Stimulated activated CD8-positive, alpha-beta memory T cell treated with anti-CD3 and anti-CD28 coated beads, Interleukin-2, amount 100 ng/mL, for 48 hours (primary cell): ENCODE data around the gene BNC2.

Source experiments
- DNase-seq, 2 donors: peaks; one replicate each; pipeline ENCODE4 v3.0.0-alpha.2; 2020; ENCODE audit warnings: low read depth in 2 of 2

The BNC2 gene

DNA sequence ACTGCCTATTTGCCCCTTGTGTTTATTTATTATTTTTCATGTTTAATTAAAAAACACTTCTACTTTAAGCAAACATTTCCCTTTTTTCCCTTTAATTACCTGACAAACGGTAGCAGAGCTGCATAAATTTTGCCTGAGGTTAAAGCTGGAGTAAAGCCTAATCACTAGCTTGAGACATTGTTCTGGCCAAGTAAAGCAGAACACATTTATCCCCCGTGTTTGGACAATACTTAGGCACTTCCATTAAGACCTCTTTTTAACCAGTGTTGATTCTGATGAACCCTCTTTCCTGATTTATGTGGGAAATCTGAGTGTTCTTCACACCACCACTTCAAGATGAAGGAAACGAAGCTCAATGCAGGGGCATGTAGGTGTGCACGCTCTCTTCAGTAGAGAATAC lies 54.5 kb downstream of the BNC2 start:
- DNase-seq: no peak

DNA sequence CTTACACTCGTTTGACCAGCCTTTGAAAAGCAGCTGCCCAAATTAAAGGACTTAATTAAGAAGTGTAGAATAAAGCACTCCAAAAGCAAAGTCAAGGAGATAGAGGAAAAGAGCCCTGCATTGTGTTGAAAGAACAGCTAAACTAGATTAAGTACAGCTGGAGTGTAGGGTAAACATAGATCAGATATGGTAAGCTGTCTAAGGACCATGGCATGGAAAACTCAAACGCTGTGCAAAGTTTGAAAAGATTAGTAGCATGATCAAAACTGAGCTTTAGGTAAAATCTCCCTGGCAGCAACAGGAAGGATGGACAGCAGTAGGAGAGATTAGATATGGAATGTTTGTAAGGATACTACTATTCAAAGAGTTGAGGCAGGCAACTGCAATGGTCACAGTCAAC lies 55.4 kb downstream of the BNC2 start:
- DNase-seq: no peak

DNA sequence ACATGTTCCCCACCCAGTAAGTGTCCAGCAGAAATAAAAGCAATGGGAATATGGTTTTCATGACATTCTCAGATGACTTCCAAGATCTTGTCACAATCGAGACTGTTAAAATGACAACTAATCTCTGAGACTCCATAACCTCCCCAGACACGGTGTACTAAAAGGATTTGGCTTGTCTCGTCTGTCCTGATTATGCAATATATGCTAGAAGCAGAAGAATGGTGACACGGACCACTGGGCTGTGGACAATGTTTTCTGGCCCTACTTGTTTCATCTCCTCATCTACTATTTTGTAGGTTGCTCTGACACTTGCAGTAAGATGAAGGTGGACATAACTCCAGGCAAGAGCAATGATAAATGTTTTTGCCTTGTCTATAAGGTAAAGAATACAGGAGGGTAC lies 56.6 kb downstream of the BNC2 start:
- DNase-seq: no peak

DNA sequence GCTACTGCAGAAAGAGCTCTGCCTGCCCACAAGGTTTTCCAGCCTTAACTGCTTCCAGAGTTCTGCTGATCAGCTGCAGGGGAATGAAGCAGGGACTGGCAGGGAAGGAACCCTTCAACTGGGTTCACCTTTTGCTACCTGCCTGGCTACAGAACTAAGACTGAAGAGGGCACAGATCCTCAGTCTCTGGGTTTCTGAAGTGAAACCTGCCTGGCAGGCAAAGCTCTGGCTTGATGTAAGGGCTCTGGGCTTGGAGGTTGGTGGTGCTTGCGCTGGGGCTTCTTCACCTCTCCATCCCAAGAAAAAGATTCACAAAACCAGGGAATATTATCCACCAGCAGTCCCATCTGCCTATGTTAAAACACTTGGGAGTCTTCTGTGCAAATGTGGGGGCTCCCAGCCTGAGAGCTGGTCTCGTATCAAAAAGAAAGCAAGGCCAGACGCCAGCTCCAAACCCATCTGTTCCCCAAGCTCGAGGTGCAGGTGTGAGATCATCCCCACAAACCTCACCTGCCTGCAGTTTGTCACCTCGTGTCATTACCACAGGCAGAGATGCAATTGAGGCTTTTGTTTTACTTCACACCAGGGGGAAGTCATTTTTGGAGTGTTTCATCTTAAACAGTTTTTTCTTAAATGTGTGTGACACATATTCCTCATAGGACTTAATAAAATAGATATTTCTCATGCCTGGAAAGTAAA lies 58.3 kb downstream of the BNC2 start:
- DNase-seq: no peak

DNA sequence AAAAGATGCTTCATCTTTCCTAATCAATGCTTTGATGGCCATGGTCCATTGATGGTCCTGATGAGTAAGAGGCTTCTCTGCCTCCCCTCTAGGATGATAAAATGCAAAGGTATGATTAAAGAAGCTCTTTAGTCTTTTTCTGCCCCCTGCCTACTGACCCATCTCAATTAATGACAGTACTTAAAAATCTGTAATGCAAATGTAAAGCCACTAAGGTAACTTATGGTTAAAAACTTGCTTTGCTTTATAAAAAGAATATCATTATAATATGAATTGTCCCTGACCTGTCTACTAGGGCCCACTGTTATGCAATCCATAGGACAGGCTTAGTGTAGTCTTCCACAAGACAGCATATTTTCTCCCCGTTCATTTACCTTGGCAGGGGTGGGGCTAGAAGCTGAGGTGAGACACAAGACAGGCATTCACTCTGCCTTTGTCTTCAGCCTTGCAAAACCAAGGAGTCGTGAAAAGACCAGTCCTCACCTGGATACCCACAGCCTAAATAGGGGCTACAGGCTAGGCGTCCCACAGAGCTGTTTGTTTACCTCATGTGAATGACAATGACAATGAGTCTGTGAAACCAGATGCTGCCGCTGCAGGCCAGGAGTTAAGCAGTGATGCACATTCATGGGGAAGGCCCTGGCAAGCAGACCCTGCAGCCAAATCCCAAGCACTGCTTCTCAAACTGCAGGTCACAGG lies 60.4 kb downstream of the BNC2 start:
- DNase-seq: no peak

DNA sequence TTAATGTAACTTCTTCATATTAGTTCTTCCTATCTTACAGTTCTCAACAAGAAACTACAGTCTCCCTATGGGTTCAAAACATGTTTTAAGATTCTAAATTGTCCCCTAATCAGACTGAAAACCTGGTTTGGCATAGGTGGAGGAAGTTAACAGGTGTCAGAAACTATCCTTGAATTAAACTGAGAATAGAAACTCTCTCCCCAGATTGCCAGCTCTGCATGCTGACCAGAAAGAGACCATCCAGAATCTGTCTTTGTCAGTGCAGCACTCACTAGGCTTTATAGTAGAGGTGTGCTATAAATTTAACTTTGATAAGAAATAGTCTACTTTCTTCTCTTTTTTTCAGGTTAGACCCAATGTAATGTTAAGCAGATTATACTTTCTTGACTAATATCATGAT lies 63.8 kb downstream of the BNC2 start:
- DNase-seq: no peak

DNA sequence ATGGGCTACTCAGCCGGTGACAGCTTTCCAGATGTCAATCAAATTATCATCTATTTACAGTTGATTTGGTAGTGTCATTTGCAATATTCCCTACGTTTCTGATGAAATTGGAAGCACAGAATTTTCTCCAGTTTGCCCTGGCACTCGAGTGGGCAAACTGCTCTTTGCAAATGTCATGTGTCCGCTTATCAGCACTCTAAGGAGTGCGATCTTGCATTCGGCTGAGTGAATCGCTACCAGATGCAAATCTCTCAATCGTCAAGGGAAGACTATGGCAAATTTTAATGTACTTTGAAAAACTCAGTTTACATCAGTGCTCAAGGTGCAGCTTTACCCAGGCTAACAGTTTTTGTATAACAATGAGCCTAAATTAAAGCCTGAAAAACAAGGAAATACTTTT lies 66.8 kb downstream of the BNC2 start:
- DNase-seq: no peak

DNA sequence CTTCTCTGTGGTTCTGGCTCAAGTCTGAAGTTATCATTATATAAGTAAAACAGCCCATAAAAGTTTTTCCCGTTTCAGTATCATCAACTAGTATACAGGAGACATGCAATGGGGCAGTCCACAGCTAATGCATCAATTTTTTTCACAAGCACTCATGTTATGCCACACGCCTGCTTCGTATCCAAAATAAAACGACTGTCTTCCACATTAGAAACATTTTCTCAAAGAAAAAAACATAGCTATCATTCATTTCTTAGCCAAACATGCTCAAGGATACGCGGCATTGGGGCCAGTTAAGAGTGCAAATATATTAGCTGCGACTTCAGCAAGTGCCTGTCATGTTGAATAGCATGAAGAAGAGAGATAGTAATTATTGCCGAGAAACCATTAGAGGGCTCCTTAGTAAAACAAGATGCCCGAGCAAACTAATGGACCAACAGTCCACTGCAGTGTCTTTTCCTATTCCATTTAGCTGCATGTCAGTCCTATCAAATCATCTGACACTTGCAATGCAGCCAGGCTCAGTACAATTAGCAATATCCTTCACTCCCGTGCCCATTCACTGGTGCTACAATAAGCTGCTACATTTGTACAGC lies 68.5 kb downstream of the BNC2 start:
- DNase-seq: no peak

DNA sequence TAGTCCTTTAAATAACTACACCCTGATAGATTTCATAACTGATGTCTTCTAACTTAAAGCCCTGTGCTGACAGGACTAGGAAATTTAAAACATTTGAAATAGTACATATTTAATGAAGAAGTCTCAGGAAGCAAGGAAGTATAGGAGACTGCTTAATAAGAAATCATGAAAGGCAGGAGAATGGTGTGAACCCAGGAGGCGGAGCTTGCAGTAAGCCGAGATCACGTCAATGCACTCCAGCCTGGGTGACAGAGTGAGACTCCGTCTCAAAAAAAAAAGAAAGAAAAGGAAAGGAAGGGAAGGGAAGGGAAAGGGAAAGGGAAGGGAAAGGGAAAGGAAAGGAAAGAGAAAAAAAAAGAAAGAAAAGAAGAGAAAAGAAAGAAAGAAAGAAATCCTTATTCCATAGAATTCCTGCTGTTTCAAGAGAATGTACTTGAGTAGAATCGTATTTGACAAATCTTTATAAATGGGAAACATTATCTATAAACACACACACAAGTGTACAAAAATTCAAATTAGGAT lies 74.1 kb downstream of the BNC2 start:
- DNase-seq: no peak

DNA sequence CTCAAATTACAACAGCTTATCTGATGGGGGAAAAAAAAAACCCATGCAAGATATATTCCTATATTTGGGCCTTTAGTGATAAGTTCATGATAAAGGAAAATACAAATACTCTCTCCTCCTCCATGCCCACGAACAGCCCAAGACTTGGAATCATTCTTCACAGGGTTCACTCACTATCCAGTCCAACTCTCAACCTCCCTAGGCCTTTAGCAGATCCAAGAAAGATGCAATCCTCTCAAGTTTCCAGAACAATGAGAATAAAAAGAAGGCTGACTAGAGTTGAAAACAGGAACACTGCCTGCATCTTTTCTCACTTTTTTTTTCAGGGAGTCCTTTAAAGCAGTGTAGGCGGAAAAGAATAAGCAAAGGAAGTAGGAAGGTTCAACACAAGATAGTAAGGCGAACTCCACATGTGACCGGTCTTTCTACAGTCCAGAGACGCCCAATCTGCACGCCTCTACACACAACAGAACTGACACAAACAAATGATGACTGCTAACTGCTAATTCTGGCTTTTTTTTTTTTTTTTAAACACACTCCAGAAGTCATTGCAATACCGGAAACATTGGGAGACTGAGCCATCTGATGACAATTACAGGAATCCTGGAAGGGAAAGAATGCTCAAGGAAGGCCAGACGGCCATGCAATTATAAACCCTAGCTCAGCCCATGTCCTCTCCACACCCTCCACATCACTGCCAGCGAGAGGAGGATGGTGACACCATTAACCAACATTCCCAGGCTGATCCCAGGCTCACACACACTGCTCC lies 75.4 kb downstream of the BNC2 start:
- DNase-seq: no peak

DNA sequence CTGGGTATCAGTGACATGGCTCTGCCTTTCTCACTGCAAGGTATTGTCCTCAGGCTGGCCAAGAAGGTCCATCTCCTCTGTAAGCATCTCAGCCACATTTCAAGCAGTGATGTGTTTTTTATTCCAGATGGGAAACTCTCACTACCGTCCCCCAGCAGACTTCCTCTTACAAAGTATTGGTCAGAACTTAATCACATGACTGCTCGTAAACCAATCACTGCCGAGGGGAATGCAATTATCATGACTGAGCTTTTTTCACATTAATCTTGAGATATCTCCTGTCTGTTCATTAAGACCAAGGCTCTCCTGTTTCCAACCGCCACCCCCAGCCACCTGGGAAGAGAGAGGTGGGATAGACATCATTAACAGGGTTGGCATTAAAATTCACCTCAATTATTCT lies 76.4 kb downstream of the BNC2 start:
- DNase-seq: no peak

DNA sequence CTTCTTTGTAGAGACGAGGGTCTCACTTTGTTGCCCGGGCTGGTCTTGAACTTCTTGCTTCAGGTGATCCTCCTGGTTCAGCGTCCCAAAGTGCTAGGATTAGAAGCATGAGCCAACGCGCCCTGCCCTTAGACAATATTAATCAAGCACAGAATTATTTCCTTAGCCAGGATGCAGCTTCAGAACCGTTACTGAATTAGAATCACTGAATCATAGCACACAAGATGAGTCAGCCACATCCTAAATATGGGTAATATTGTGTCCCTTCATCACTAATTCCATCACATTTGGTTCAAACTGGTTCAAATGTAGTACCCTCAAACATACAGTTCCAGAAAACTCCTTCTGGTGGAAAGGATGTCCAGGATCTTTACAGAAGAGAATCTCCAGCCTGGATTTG lies 82.7 kb downstream of the BNC2 start:
- DNase-seq: no peak

DNA sequence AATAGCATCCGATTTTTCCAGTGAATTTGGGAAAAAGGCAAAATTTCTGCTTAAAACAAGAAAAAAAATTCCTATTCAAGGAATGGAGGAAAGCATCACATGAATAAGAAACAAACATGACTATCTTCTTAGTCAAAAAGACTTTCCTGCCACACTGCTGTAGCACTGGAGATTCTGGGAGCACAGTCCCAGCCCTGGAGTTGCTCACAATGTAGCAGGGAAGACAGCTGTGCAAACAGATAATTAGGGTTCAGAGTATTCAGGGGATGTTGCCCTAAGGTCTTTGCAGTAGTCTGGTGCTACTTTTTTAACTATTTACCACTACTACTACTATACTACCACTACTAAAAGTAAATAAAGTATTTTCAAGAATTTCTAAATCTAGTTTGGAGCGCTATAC lies 86.5 kb downstream of the BNC2 start:
- no peak for DNase-seq

DNA sequence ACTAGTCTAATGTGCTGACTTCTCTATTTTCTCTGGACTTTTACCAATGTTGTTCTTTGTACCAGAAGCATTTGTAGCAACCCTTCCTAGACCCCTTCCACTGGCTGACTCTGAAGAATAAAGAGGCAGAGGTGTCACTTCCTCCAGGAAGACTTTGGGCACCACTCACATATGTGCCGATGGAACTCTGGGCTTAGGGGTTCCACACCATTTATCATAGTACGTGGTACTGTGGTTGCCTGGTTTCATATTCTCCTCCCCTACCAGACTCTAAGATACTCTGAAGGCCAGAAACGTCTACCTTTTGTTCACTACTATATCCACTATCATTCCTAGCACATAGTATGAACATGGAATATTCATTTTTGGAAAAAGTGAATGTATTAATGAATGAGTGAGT lies 88.0 kb downstream of the BNC2 start:
- DNase-seq: no peak

DNA sequence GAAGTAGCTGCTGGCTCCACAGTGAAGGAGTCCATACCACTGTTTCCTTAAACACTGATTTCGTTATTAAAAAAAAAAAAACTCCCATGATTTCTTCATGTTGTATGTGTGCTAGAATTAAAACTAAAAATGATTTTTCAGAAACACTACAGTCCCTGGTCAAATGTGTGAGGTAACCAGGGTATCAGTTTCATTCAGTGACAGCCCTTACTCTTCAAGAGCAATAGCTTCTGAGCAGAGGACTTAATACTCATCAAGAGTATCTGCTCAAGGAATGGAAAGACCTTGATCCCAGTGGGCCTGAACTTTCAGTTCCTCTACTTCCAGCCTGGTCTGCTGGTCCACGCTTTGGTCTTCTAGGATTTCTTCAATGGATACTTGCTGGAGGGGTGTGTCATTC lies 95.1 kb downstream of the BNC2 start:
- no peak for DNase-seq

DNA sequence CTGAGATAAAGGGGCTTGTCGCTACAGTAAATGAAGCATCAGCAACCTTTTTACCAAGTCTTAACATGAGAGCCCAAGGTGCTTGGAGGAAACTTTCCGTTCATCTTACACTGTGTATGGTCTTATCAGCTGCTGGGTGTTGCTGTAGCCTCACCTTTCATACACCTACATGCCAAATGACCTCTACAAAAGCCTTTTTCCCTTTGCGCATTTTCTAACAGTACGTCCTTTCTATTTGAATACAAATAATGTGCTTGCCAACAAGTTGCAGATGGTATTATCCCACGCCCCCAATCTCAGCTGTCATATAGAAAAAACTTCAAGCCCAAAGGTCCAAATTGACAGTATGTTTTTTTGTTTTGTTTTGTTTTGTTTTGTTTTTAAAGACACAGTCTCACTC lies 96.9 kb downstream of the BNC2 start:
- no peak for DNase-seq

DNA sequence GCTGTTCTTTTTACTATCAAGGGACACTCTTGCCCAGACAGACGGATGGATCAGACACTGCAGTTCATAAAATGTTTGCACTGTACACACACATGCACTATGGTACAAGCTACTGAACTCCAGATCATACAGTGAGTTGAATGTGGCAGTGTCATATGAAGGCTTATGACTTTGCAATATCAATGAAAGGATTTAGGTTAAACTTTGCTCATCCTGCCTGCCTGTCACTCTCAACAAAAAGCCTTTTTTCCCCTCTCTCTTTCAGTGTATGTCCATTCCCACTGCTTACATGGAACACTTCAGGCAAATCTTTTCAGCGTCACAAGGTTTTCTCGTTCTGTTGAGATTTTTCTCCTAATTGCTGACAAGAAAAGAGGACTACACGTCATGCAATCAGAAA lies 97.4 kb downstream of the BNC2 start:
- no peak for DNase-seq

DNA sequence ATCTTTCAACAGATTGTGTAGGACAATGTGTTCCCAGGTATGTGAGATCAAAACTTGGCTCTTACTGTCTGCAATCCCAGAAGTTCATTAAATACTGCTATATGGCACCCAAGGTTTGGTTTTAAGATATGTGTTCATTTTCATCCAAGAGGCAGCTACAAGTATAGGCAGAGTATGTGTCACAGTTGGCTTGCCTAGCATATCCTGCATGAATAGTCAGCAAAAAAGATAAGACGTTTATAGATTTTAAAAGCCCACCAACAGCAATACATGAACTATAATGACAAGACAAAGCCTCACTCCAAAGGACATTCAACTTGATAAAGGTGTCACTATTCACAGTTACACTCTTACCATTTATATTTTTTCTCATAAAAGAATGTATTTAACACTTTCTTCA lies 99.1 kb downstream of the BNC2 start:
- DNase-seq: no peak

DNA sequence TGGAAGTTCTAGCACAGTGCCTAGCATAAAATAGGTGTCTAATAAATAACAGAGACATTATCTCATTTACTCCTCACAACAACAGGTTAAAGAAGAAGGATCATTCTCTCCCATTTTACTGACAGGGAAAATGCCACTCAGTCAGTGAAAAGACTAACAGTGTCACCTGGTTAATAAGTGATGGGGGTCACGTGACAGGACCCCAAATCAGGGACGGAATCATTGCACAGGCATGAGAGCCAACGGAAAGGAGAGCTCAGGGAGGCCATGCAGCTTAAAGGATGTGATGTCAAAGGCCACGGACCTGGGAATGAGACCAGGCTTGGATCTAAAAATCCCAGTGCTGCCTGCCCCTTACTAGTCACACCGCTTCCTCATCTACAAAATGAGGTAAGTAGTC lies 101.2 kb downstream of the BNC2 start:
- DNase-seq: no peak

DNA sequence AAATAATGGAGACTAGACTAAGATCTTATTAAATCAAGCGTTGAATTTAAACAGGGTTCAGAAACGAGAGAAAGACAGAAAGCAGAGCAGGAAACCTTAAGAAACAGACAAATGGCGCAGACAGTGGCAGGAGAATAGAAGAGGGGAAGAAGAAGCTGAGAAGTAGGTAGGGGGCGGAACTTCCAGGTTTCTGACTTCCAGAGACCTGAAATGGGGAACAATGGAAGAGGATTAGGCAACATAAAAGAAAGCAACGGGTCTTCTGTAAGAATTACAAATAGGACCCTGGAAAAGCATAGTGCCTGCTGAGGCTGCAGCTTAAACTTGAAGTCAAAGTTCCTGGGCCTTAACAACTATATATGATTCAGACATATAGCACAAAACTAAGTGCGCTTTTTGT lies 101.7 kb downstream of the BNC2 start:
- no peak for DNase-seq

DNA sequence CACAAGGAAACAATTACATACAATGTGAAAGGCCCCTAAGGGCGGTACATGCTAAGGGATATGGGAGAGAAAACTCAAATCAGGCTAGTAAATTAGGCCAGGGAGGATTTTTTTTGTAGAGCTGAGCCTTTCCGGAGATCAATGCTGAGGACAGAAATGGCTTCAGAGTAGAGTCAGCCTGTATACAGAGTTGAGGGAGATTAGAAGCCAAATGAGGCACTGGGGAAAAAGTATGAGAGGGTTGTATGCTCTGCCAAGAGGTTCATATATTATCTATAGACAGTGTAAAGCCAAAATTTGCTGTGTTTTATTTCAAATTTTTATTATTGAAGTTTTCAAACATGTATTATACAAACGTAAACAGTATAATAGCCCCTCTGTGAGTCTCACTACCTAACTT lies 103.1 kb downstream of the BNC2 start:
- DNase-seq: no peak

DNA sequence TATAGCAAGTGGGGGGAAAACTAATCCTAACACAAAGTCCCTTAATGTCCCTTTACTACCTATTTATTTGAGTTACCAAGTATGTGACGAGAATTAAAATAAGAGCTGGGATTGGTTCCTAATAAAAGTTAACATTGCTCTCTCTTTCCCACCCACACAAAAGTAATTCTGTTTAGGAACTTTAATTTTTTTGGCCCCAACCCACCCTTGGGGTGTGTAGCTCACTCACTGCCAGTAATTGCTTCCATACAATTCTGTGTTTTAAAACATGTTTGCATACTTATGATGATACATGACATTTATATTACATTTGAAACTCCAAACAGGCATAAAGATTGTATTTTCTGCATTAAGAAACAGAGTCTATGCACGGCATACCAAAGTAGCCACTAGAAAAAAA lies 106.5 kb downstream of the BNC2 start:
- no peak for DNase-seq
